GM19455 (cell line): Measurements from ENCODE around the gene LATS2.

ENCODE experiments used
- ATAC-seq: cut with Tn5 transposase; IDR thresholded peaks from one replicate; pipeline ENCODE4 v1.9.1; 2021; ENCODE audit not compliant: unreplicated experiment

Gene LATS2

DNA sequence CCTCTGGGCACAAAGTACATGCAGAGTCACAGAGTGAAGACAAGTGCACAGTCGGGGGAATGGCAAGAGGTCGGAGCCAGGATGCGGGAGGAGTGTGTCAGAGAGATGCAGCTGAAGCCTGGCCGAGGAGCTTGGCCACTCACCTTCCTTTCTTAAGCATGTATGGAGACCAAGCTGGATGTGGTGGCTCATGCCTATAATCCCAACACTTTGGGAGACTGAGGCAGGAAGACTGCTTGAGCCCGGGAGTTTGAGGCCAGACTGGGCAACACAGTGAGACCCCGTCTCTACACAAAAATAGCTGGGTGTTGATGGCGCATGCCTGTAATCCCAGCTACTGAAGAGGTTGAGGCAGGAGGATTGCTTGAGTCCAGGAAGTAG, 67.0 kb downstream of the LATS2 start:
- no peak for ATAC-seq

DNA sequence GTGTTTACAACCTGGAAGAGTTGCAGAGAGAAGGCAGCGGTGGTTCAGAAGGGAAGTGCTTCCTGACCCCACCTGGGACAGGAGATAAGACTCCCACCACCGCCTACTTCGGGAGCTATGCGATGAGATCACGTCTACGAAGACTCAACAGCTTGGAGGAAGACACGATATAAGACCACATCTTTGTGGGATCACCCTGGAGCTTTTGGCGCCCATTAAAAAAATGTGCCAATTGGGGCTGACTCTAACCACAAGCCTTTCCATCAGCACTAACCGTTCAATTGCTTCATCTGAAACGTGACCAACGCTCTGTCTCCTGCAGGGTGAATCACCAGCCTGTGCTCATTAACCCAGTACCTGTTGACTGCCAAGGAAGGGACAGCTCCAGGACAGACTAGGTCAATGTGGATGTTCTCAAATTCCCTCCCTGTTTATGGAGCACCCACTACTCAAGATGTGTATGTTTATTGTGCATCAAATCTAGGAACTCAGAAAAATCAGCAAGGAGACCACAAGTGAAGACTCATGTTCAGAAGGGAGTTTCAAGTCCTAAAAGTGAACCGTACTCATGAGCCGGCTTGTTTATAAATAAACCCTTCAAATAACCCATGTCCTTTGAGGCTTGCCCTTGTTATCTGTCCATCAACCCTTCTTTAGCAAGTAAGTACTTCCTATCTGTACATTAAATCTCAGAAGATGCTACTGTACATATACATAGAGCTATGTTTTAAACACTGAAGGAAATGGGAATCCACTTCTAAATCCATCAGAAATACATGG, 67.5 kb downstream of the LATS2 start:
- ATAC-seq: no peak

DNA sequence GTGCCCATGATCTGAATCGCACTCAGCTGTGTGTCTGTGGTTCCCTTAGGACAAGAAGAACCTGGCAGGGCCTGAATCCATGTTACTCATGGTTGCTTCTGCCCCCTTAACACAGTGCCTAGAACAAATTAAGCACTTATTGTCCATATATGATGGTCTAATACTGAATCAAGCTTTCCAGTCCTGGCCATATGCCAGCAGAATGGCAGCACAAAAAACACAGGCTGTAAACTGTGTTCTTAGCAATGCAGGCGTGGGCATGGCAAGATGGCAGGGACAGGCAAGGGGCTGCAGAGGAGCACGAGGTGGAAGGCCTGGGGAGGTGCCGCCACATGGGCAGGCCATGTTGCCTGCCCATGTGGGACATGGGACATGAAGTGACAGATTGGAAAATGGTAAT, 68.2 kb downstream of the LATS2 start:
- ATAC-seq: no peak

DNA sequence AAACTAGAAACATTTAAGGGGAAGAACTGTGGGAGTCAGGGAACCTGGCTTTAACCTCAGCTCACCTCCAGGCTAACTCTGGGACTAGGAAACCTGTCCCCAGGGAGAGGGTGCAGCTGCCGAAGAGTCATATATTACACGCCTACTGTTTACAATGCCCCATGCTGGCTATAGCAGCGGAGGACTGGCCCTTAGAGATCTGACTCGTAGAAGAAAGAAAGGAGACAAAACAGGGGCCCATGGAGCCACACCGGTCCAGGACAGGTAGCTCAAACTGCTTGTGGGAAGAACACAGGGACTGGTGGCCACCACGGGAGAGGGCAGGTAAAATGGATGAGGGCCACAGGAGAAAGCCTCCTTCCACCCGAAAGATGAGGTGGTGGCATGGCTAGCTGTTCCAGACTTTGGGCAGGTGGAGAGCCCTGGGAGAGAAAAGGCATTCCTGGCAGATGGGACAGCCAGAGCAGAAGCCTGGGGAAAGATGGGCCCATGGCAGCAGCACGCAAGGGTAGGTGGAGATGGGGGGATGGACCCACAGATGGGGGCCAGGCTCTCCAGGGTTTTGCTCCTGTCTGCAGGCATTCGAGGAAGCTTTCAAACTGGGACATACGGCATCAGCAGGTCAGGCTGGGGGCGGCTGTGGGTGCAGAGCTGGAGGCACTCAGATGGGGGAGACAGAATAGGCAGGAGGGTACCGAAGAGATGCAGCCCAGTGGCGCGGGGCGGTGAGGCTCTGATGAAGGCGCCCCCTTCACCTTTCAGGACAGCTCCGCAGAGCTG, 69.5 kb downstream of the LATS2 start:
- ATAC-seq: no peak

DNA sequence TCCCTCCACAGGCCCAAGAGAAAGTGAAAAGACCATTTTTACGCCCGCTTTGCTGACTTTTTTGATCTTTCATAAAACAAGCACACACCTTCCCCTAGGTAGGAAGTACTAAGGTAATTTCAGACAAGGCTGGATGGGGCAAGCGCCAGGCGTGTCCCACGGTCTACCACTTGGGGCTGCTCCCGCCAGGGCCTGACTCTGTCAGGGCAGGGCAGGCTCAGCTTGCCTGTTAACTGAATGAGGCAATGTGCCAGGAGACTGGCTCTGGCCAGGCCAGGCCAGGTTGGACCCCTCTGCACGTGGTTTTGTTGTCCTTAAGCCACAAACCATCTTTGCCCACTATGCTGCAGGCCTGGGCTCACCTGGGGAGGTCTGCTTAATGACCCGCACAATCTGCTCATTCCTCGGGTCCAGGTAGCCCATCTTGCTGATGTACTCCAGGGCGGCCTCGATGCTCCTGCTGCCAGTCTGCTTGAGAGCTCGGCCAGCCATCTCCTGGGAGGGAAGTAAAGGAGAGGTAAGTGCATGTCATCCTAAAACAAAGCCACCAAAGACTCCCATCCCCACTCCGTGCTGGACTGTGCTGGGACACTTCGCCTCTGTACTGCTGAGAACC, 70.4 kb downstream of the LATS2 start:
- no peak for ATAC-seq

DNA sequence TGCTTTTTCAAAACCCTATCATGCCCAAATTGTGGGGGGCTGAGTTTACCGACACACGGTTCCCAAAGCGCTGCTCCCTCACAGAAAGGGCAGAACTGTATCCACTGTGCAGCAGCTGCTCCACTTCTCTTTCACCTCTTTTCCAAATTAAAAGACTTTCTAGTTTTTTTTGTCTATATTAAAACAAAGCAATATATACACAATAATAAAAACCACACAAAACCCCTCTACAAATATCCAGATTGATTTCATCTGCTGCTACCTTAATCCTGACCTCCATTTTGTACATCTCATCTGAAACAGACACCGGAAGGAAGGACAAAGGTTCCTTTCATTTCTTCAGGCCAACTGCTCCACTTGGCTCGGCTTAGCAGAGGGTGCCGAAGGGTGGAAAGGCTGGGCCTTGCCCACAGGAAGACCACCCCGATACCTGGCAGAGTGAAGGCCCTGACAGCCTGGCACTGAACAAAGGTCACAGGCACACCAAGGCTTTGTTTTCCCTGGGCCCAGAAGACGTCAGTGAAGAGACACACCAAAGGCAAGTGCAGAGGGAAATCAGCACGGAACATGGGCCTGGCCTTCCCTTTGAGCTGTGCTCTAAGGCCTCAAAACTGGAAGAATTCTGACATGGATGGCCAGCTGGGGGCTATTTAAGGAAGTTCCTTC, 71.6 kb downstream of the LATS2 start:
- ATAC-seq: no peak

DNA sequence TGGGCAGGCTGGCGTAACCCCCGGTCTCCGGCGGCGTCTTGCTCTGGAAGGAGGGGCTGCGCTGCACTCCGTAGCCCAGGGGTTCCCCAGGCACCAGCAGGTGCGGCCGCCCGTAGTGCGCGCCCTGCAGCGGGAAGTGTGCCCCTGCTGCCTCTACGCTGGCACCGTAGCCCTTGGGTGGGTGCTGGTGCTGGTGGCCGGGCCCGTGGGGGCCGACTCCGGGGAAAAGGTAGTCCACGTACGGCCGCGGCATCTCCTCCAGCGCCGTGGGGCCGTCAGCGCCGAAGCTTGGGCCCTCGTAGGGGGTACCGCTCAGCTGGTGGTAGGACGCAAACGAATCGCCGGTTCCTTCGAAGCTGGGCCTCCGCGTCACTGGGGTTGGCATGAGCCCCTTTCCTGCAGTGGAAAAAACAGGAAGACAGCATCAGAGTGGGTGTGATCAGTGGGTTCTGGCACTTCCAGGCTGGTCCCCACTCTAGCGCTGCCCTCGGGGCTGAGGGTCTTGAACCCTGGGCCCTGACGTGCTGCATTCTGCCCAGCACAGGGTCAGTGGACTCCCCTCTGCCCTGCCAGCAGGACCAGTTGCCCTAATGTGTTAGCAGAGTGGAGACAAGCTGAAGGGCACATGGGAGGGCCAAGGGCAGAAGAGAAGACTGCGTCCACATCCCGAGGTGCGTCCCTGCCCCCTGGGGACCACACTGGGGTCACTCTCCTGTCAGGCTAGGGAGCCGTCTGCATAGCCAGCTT, 72.3 kb downstream of the LATS2 start:
- no peak for ATAC-seq

DNA sequence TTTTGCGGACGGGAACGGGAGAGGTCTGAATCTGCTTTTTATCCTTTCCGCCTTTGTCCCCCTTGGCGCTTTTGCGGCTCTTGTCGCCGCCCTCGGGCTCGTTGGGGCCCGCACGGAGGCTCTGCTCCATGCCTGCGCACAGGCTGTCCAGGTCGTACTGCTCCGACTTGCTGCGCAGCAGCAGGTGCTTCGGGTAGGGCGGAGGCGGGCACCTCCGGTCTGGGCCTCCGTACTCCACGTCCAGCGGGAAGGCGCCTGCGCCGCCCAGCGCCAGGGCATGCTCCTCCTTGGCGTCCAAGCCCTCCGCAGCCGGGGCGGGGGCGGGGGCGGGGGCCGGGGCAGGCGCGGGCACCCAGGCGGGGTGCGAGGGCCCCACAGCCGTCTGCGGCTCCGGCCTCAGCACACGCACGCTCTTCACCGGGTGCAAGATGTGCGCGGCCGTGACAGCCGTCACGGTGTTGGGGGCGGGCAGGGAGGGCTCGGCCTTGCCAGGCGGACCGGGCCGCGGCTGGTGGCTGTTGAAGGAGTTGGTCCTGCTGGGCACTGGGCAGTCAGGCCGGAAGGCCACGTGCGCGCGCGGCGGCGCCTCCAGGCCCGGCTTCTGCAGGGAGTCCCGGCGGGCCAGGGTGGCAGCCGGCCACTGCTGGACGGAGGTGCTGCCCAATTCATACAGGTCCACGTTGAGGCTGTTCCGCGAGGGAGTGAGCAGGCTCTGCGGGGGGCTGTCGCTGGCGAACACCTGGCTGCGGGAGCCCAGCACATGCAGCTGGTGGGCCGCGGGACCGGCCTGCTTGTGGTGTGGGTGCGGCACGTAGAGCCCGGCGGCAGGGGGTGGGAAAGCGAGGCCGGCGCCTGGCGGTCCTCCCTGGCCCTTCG, 73.1 kb downstream of the LATS2 start:
- no peak for ATAC-seq

DNA sequence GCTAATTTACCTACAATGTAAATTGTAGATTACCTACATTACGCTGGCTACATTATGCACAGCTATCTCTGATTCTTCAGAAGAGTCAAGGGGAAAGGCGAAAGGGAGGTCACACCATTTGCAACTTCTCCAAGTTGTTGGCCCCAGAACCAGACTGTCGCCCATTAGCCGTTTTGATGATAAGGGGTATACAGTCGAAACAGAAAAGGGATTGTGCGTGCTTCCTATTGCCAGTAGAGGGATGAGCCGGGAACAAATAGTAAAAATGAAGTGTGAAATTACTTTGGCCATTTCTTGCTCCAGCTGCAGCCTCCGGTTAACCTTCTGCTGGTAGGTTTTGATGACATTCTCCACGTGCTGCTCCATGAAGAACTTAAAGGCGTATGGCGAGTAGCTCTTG, 73.8 kb downstream of the LATS2 start:
- no peak for ATAC-seq

DNA sequence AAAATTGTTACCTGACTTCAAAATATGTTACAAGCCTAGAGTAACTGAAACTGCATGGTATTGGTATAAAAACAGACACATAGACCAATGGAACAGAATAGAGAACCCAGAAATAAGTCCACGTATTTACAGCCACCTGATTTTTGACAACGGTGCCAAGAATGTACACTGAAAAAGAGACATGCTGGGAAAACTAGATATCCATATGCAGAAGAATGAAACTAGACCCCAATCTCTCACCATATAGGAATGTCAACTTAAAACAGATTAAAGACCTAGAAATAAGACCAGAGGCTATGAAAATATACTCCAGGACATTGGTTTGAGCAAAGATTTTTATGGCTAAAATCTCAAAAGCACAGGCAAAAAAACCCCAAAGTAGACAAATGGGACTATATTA, 76.5 kb downstream of the LATS2 start:
- no peak for ATAC-seq

DNA sequence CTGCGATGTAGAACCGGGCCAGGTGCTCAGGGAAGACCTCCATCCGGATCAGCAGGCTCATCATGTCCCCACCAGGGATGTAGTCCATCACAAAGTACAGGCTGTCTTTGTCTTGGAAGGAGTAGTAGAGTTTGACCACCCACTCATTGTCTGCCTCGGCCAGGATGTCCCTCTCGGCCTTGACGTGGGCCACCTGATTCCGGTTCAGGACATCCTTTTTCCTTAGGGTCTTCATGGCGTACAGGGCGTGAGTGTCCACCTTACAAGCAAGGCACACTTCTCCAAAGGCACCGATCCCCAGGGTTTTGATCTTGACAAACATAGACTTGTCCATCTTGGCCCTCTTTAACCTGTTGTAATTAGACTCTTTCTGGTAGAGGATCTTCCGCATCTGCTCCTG, 78.0 kb downstream of the LATS2 start:
- ATAC-seq: no peak

DNA sequence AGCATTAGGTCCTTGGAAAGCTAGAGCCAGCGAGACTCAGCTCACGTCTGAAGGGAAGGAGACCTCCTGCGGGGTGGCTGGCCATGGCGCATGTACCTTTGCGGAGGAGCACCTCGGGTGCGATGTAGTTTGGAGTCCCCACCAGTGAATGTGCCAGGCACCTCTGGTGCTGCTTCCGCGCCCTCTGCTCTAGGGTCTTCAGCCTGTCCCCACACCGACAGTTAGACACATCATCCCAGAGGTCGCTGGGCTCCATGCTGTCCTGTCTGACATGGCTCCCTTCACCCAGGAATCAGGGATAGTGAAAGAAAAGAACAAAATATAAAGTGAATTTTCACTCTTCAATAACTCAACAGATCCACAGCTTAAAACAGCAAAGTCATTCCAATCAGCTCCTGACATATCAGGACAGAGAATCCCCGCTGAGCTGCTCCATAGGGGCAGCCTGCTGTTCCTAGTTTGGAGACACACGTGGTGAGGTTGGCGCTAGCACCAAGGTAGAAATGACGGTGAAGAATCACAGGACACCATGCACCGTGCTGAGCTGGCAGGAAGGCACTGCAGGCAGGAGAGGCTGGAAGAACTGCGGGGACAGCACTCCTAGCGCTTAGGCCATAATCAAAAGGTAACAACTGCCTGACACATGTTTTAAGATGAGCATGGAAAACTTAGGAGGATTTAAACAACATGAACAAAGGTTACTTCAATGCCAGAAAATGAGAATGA, 79.9 kb downstream of the LATS2 start:
- no peak for ATAC-seq

DNA sequence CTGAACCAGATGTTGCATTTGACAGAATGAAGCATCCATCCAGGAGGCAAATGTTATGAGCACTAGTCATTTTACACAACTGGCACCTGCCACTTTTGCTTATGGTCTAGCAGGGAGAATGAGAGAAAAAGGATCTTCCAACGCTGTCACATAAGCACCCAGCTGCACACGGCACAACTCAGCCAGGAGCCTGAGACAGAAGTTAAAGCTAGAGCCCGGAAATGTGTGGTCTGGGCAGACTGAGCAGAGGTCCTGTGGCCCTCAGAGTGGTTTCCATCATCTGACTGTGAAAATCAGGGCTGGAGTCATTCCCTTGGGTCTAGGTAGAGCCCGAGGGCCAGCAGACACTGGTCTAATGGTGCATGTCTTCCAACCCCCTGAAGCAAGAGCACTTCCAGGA, 80.5 kb downstream of the LATS2 start:
- no peak for ATAC-seq

DNA sequence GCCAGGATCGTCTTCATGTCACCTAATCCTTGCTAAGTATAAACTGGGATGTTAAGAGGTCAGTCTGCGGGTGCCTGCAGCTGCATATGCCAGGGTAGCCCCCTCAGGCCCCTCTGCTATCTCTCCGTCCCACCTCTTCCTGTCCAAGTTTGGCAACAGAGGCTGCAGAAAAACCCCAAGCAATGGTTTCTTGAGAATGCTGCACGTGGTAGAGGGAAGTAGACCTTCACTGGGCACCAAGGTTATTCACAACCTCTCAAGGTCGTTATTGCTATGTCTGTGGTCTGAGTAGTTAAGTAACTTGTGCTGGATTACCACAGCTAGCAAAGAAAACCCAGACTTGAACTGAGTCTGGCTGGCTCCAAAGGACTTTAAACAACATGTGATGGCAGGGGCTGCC, 81.0 kb downstream of the LATS2 start:
- ATAC-seq: no peak

DNA sequence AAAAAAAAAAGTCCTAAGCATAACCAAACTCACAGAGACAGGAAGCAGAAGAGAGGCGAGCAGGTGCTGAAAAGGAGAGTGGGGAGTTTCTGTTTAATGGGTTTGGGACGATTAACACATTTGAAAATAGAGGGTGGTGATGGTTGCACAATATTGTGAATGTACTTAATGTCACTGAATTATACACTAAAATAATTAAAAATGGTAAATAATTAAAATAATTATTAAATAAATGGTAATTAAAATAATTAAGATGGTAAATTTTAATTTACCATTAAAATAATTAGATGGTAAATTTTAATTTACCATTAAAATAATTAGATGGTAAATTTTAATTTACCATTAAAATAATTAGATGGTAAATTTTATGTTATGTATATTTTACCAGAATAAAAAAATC, 84.0 kb downstream of the LATS2 start:
- no peak for ATAC-seq

DNA sequence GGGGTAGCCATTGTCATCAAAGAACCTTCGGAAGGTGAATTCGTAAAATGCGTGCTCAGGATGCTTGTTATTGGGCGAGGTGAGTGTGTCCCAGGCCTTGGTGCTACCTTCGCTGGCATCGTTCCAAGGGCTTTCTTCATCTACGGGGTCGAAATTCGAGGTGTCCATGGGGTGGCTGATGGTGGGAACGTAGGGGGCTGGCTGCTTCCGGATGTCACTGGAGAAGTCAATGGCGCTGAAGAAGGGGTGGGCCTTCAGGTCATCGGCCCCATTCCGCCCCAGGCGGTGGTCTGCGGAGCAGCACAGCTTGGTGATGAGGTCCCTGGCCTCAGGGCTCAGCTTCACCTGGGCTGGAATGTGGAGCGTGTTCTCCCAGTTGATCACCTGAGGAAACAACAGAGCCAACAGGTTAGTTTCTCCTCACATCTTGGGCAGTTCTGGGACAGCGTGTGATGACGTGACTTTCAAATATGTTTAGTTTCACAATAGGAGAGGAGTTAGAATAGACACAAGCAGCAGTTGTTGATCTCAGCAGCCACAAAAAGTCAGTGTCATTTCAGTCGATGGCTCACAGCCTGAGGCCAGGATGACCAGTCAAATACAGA, 86.3 kb downstream of the LATS2 start:
- ATAC-seq: no peak

DNA sequence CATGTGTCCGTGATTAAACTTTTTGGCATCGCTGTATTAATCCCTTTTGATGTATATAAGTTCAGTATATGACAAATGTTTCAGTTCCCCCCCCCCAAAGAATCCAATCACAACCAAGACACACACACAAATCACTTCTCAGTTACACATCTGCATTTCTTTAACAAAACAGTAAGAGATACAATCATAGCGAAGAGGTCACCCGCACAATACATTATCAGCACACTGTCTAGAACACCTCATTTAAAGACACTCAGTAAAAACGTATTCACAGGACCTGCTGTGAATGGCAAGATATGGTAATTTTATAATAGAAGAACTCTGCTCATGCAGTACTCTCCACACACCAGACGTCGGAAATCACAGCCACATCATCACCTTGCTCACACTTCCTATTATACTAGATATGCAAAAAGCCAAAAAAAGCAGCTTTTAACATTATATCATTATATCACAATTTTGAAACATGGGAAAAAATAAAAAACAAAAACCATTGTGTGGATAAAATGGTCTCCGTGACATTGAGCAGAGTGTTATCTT, 87.4 kb downstream of the LATS2 start:
- ATAC-seq: no peak

DNA sequence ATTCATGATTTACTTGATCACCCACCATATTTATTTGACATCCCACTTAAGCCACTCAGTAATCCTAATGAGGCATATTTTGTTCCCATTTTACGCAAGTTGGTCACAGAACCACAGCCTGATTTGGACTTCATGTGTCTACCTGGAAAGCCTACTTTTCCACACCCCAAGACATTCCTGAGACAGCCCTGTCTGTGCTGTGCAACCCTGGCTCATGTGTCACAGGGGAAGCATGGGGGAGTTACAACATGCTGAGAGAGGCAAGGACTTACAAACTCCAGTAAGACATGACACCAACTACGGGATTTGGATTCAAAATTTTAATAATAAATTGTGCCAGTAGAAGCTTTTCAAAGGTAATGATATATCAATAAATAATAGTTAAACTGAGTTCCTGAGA, 88.7 kb downstream of the LATS2 start:
- ATAC-seq: no peak

DNA sequence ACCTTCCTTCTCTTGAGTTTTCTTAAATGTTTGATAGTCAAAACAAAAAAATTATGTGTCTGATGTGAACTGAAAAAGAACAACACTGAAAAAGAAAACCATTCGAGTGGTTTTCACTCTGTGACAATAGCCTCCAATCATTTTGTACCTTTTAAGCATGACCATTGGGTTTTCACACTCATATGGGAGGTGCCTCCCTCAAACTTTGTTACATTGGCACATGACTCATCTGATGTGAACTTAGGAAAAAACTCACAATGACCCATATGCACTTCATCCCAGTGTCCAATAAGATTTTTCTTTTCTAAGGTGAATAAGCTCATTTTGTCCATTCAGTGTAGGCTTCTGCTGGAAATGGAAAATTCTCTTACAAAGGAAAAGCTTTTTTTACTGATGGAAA, 92.2 kb downstream of the LATS2 start:
- ATAC-seq: no peak
